Stimulated activated CD4-positive, alpha-beta T cell treated with anti-CD3 and anti-CD28 coated beads, Interleukin-2, amount 100 ng/mL, for 4 hours (primary cell): ENCODE measurements around the gene FARSB.
A peak's percentile ranks its signal among the peaks of the same experiment; 100 is the strongest.
"Not testable (repeated sequence)": the region's sequence is repeated elsewhere in the genome, so short reads cannot be mapped to it uniquely, and the experiment has no call there.

Experiments used
- DNase-seq: peaks from one replicate; pipeline ENCODE4 v3.0.0-alpha.2; 2020; ENCODE audit warnings: low read depth

Gene FARSB

GRCh38 chr2:222604749-222605515 lies 51.0 kb downstream of the FARSB start:
- no peak for DNase-seq

- no peak for DNase-seq
Observed at GRCh38 chr2:222603501-222603900, 52.4 kb downstream of the FARSB start.

DNA sequence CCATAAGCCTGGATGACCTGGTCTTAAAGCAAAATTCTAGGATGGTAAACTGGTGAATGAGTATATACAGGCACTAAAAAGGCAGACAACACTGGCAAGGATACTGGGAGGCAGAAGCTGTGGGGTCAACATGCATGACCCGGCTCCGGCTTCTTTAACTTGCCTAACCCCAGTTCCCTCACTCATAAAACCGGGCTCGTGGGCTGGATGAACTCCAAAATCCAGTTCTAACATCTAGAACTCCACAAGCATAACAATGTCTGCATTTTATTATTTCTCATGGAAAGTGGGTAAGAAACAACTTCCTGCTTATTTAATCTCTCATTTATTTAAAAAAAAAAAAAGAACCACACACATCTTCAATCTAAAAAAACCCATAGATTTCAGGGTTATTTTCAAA lies 57.3 kb downstream of the FARSB start:
- DNase-seq, result no peak

GRCh38 chr2:222595581-222595980 lies 60.3 kb downstream of the FARSB start:
- DNase-seq, result no peak

DNA sequence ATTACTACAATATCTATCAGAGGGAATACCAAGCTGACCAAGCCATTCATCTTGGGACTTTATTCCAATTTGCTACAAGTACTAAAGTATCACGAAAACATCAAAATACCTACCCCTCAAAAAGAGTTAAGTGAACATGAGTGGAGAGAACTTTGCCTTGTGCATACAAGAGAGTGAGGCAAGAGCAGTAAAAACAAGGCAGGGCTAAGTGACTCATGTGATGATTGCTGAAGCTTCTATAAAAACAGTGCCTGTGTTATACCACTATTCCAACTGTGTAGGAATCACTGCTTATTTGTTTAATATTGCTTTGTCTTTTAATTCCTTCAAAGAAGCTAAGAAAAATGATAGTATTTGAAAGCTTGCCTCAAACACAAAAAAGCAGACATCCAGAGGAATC lies 61.2 kb downstream of the FARSB start:
- DNase-seq, result no peak

GRCh38 chr2:222592176-222592575 lies 63.7 kb downstream of the FARSB start:
- no peak for DNase-seq

DNA sequence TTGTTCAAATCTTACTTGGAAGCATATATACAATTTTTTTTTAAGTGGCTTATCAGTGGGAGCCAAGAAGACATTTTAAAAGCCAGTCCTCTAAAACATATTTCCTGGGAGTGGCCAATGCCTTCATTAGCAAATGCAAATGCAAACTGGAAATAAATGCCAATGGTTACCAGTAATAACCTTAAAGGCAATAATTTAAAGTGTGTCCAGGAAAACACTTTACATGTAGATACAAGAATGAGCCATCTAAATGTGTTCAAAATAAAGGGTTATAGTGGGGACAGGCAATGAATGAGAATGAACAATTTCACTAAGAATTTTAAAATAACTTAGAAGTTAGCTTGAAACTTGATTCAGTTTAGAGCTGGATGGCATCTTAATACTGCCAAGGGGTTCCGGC lies 64.2 kb downstream of the FARSB start:
- DNase-seq, result no peak

- DNase-seq, result not testable (repeated sequence)
Observed at GRCh38 chr2:222584589-222584988, 71.3 kb downstream of the FARSB start.

GRCh38 chr2:222582928-222583327 lies 73.0 kb downstream of the FARSB start:
- DNase-seq, result no peak

DNA sequence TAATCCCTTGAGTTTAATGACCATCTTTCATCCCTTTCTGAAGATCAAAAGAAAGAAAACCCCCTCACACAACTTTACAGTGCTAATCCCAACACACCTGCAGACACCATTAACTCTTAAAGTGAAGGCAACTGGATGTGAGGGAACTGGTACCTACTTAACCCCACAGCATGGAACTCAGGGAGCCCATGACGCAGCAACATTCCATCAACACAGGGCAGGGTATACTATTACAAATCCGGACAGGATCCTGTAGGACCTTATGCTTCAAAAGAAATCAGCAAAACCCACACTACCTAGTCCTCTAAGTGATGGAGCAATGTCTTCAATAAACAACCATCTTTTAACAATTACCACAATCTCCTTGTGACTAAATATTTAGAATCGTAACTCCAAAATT lies 78.6 kb downstream of the FARSB start:
- DNase-seq, result no peak

- no peak for DNase-seq
Observed at GRCh38 chr2:222576171-222577081, 79.5 kb downstream of the FARSB start.

DNA sequence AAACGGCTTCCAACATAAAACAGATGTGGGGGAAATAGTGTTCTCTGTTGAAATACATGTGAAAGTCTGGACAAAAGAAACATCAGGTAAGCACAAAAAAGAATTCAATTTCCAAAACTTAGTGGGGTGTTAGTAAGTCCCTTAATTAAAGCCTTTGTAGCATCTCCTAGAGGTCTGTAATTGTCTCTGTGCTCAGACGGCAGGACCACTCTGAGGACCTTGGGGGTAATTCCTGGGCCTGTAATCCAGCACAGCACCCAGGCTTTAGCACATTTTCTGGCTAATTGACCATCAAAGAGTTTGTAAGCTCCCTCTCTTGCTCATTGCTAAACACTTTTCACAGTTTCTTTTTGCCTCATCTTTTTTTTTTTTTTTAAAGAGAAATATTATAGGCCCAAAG lies 80.3 kb downstream of the FARSB start:
- DNase-seq, result no peak

DNA sequence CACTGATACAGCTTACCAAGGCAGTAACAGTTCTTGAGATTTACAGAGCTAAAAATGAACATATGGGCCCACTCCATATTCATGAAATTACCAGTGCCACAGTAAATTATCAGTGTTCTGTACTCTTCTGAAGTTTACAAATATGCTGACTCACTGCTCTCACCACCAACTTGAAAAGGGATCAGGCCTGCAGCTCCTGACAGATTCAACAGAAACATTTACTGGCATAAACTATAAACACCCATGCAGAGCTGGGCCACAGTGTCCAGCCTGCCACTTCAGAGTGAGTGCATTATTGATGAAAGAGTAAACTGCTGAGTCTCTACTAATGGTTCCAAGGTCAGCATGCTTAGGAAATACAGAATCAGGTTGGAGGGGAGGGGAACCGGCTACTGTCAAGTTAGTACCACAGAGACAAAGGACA lies 83.1 kb downstream of the FARSB start:
- DNase-seq, result no peak

DNA sequence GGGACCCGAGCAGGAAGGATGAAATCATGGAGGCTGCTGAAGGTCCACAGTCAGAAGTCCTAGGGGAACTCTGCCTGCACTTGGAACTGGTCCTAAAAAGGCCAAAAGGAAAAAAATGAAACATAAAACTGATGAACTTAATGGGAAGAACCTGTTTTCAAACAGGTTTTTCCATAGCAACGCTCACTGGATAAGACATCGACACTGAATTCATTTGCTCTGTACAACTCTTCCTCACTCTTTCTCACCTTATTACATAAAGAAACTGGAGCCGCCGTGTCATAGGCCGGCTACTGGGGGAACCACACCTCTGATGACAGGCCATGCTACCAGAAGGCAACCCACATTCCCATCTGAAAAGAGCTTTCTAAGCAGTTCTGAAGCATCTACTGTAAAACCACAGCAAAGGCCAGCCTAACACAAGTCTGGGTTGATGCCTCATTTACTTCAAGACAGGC lies 83.6 kb downstream of the FARSB start:
- no peak for DNase-seq

DNA sequence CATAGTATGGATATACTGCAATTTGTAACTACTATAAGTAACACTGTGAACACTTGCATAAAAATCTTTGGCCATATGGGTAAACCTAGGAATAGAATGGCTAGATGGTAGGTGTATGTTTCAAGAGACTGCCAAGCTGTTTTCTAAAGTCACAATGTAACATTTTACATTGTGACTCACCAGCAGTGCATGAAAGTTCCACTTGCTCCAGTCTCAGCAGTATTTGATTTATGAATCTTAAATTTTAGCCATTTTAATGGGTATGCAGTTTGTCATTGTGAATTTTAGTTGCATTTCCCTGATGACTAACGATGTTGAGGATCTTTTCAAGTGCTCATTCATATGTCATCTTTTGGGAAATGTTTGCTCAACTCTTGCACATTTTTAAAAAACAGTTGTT lies 86.1 kb downstream of the FARSB start:
- no peak for DNase-seq

- no peak for DNase-seq
Observed at GRCh38 chr2:222568865-222569264, 87.0 kb downstream of the FARSB start.

GRCh38 chr2:222566229-222566628 lies 89.7 kb downstream of the FARSB start:
- DNase-seq, result no peak

GRCh38 chr2:222563936-222564335 lies 92.0 kb downstream of the FARSB start:
- no peak for DNase-seq

GRCh38 chr2:222563106-222563718 lies 92.7 kb downstream of the FARSB start:
- no peak for DNase-seq

DNA sequence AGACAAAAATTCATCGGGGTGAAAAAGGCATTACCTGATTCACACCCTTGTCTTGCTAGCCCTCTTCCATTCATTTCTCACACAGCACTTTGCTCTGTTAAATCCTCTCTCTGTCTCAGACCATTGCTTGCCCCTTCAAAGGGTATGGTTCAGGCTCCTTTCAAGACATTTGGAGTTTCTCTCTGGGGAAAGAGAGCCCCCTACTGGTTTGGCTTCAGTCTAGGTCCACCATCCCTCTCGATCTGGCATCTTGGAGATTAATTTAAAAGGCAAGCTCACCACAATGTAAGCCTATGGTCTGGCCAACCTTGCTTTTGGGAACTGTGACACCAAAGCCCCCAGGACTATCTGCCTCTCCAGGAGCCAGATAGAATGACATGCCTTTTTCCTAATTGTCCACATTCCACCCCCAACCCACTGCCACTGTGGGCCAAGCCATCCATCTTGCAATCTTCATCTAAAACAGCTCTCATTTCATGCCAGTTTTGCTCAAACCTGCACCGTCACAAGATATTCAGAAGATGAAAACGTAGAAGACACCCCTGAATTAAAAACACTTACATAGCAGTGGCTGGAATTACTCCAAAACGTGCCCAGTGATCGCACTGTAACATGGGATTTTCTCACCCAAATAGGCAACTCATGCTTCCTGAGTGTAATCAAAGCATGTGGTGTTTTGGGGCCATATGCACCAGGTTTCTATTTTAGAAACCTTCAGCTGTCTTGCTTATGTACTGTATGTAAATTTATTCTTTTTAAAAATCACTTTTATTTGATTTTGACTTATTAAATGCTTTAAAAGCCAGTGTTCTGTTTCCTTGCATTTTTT lies 93.9 kb downstream of the FARSB start:
- peak; percentile 5 for DNase-seq

- no peak for DNase-seq
Observed at GRCh38 chr2:222561151-222561550, 94.7 kb downstream of the FARSB start.

GRCh38 chr2:222554517-222554916 lies 101.4 kb downstream of the FARSB start:
- DNase-seq, result no peak
